Measurements from ENCODE around the gene PLCL1.

GRCh38 chr2:197960786-197961185, 156.4 kb downstream of the PLCL1 start:
- TF ChIP-seq CTCF (IDR thresholded peaks at IDR 0.05 in 8 of 11, conservative IDR thresholded peaks at IDR 0.05 in 3 of 11) (no peak), POLR2AphosphoS5 (IDR thresholded peaks at IDR 0.05) (no peak), POLR2A (IDR thresholded peaks at IDR 0.05) (no peak)
